H9 (cell line): ENCODE results near the gene NINJ1. TPM values are rescaled to one million over a fixed set of nuclear protein-coding genes. Genes with fewer than 3 reads are reported as not detected.

ENCODE experiments used
- DNase-seq: peaks from one replicate; pipeline ENCODE4 v3.0.0-alpha.2; 2017
- H2AFZ ChIP-seq: one replicate; pipeline ENCODE4 v1.6.1; 2013; ENCODE audit warnings: mild to moderate bottlenecking, low read length, control low read depth, moderate library complexity
- H2AK5ac ChIP-seq: 2 replicates; pipeline ENCODE4 v1.6.1; 2013; ENCODE audit warnings: low read length, control low read depth, mixed read lengths; ENCODE audit not compliant: insufficient read length
- H2BK120ac ChIP-seq: one replicate; pipeline ENCODE4 v1.6.1; 2013; ENCODE audit warnings: low read depth, mild to moderate bottlenecking, low read length, control low read depth, inconsistent platforms; ENCODE audit not compliant: poor library complexity, severe bottlenecking
- H2BK12ac ChIP-seq: 2 replicates; pipeline ENCODE4 v1.6.1; 2013; ENCODE audit warnings: low read length, control low read depth, mixed read lengths, low read depth; ENCODE audit not compliant: insufficient read length
- H2BK15ac ChIP-seq: 2 replicates; pipeline ENCODE4 v1.6.1; 2013; ENCODE audit warnings: low read depth, low read length, control low read depth
- H2BK20ac ChIP-seq: one replicate; pipeline ENCODE4 v1.6.1; 2013; ENCODE audit warnings: low read depth, mild to moderate bottlenecking, low read length, control low read depth, inconsistent platforms; ENCODE audit not compliant: poor library complexity, severe bottlenecking
- H2BK5ac ChIP-seq: 2 replicates; pipeline ENCODE4 v1.6.1; 2013; ENCODE audit warnings: low read length, control low read depth, mixed read lengths; ENCODE audit not compliant: insufficient read length
- H3K14ac ChIP-seq: 2 replicates; pipeline ENCODE4 v1.6.1; 2013; ENCODE audit warnings: low read length, control low read depth; ENCODE audit not compliant: insufficient read depth
- H3K18ac ChIP-seq: 2 replicates; pipeline ENCODE4 v1.6.1; 2013; ENCODE audit warnings: low read depth, mild to moderate bottlenecking, mixed read lengths, low read length, control low read depth; ENCODE audit not compliant: insufficient read length
- H3K23ac ChIP-seq: 2 replicates; pipeline ENCODE4 v1.6.1; 2013; ENCODE audit warnings: low read length, control low read depth, mixed read lengths, low read depth; ENCODE audit not compliant: insufficient read length
- H3K23me2 ChIP-seq: 2 replicates; pipeline ENCODE4 v1.6.1; 2013; ENCODE audit warnings: low read depth, mild to moderate bottlenecking, mixed read lengths, low read length, control low read depth; ENCODE audit not compliant: insufficient read length, poor library complexity, severe bottlenecking
- H3K27ac ChIP-seq: 2 replicates; pipeline ENCODE4 v1.5.1; 2013; ENCODE audit warnings: low read length, control low read depth, mixed read lengths, low read depth; ENCODE audit not compliant: insufficient read length
- H3K27me3 ChIP-seq: 2 replicates; pipeline ENCODE4 v1.6.1; 2013; ENCODE audit warnings: low read length, control low read depth, inconsistent platforms; ENCODE audit not compliant: insufficient read depth
- H3K4ac ChIP-seq: 2 replicates; pipeline ENCODE4 v1.6.1; 2013; ENCODE audit warnings: low read depth, mild to moderate bottlenecking, control low read depth, inconsistent platforms, low read length, moderate library complexity
- H3K4me1 ChIP-seq: 2 replicates; pipeline ENCODE4 v1.6.1; 2013; ENCODE audit warnings: low read length, control low read depth, inconsistent platforms; ENCODE audit not compliant: insufficient read depth
- H3K4me2 ChIP-seq: 2 replicates; pipeline ENCODE4 v1.6.1; 2013; ENCODE audit warnings: low read length, control low read depth, mixed read lengths; ENCODE audit not compliant: insufficient read length, insufficient read depth
- H3K56ac ChIP-seq: 2 replicates; pipeline ENCODE4 v1.6.1; 2013; ENCODE audit warnings: low read depth, mild to moderate bottlenecking, mixed read lengths, low read length, control low read depth; ENCODE audit not compliant: insufficient read length
- H3K79me1 ChIP-seq: 2 replicates; pipeline ENCODE4 v1.6.1; 2013; ENCODE audit warnings: low read depth, mild to moderate bottlenecking, moderate library complexity, low read length, control low read depth, inconsistent platforms; ENCODE audit not compliant: insufficient read depth, poor library complexity, severe bottlenecking
- H3K79me2 ChIP-seq: 2 replicates; pipeline ENCODE4 v1.6.1; 2013; ENCODE audit warnings: low read length, control low read depth, inconsistent platforms; ENCODE audit not compliant: insufficient read depth
- H3K9ac ChIP-seq: 2 replicates; pipeline ENCODE4 v1.6.1; 2013; ENCODE audit warnings: low read length, control low read depth, mixed read lengths; ENCODE audit not compliant: insufficient read length; ENCODE audit errors: extremely low read depth
- H3K9me3 ChIP-seq: one replicate; pipeline ENCODE4 v1.6.1; 2013; ENCODE audit warnings: low read depth, low read length, inconsistent platforms; ENCODE audit not compliant: control insufficient read depth
- H3T11ph ChIP-seq: one replicate; pipeline ENCODE4 v1.6.1; 2013; ENCODE audit warnings: mild to moderate bottlenecking, low read length, control low read depth, inconsistent platforms
- H4K20me1 ChIP-seq: one replicate; pipeline ENCODE4 v1.6.1; 2013; ENCODE audit not compliant: control insufficient read depth, insufficient read length, insufficient read depth
- H4K5ac ChIP-seq: 2 replicates; pipeline ENCODE4 v1.6.1; 2013; ENCODE audit warnings: low read depth, mild to moderate bottlenecking, mixed read lengths, low read length, control low read depth; ENCODE audit not compliant: insufficient read length
- H4K8ac ChIP-seq: replicated peaks from 2 replicates; pipeline ENCODE4 v1.6.1; 2013; ENCODE audit warnings: low read length, control low read depth, mixed read lengths, low read depth; ENCODE audit not compliant: insufficient read length
- H4K91ac ChIP-seq: 2 replicates; pipeline ENCODE4 v1.6.1; 2013; ENCODE audit warnings: low read depth, mild to moderate bottlenecking, moderate library complexity, mixed read lengths, low read length, control low read depth; ENCODE audit not compliant: insufficient read length
- H3K27ac Mint-ChIP-seq, 3 experiments: 2 replicates in 2 of 3; 3 replicates in 1 of 3; pipeline ENCODE4 v1.8.0; 2020 to 2021; ENCODE audit warnings: mixed read lengths in 3 of 3, mild to moderate bottlenecking in 1 of 3, moderate library complexity in 1 of 3
- H3K27me3 Mint-ChIP-seq: 2 replicates; pipeline ENCODE4 v1.8.0; 2021; ENCODE audit warnings: low read depth, mild to moderate bottlenecking, moderate library complexity, mixed read lengths
- H3K36me3 Mint-ChIP-seq, 3 experiments: 2 replicates in 2 of 3; 3 replicates in 1 of 3; pipeline ENCODE4 v1.8.0; 2020 to 2021; ENCODE audit warnings: low read depth in 3 of 3, mixed read lengths in 3 of 3; ENCODE audit not compliant: insufficient read depth in 1 of 3
- H3K4me1 Mint-ChIP-seq, 2 experiments: 2 replicates each; pipeline ENCODE4 v1.8.0; 2020; ENCODE audit warnings: mixed read lengths in 2 of 2
- H3K4me3 Mint-ChIP-seq, 2 experiments: 2 replicates in 1 of 2; 3 replicates in 1 of 2; pipeline ENCODE4 v1.8.0; 2020 to 2021; ENCODE audit warnings: mild to moderate bottlenecking in 2 of 2, mixed read lengths in 2 of 2, moderate library complexity in 1 of 2
- H3K9me3 Mint-ChIP-seq, 2 experiments: 2 replicates in 1 of 2; 3 replicates in 1 of 2; pipeline ENCODE4 v1.8.0; 2020; ENCODE audit warnings: mild to moderate bottlenecking in 2 of 2, mixed read lengths in 2 of 2, moderate library complexity in 1 of 2
- WGBS: extraction: QIAGEN DNeasy Blood & Tissue Kit; methylation state at CpG from one replicate; pipeline ENCODE4 v1.1.7; 2013; ENCODE audit warnings: missing lambda C conversion rate, low lambda C conversion rate, mixed read lengths; ENCODE audit not compliant: insufficient read length; ENCODE audit errors: extremely low coverage; 5-methylcytosine and 5-hydroxymethylcytosine counted together
- total RNA-seq: library from RNA; stranded (reverse); gene quantifications from 2 replicates; pipeline ENCODE4 v1.2.1, GENCODE V29; 2021
- TF ChIP-seq, protein P1 (sequence below): fragments of 200-600 bp; sonication (generic); conservative IDR thresholded peaks from 3 replicates; pipeline ENCODE4 v1.8.0; 2021; ENCODE audit warnings: antibody characterized with exemption, mild to moderate bottlenecking

The NINJ1 gene
- total RNA-seq, 1 experiment from 2014 or later = 28.9 TPM

DNA sequence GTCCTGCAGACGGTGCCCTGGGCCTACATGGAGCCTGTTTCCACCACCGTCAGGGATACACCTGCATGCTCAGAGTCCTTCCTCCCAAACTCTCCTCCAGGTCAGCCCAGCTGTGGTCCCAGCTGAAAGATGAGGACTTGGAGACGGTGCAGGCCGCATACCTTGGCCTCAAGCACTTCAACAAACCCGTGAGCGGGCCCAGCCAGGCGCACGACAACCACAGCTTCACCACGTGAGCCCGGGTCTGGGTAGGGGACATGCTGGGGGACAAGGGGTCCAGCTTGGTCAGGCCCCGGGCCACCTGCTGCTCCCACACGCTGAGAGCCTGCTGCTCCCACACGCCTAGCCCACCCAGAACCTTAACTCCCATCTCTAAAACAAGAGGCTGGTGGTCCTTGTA lies 54.7 kb downstream of the NINJ1 start:
- H2BK15ac ChIP-seq = no peak overlapping the region
- TF ChIP-seq, protein P1, sequence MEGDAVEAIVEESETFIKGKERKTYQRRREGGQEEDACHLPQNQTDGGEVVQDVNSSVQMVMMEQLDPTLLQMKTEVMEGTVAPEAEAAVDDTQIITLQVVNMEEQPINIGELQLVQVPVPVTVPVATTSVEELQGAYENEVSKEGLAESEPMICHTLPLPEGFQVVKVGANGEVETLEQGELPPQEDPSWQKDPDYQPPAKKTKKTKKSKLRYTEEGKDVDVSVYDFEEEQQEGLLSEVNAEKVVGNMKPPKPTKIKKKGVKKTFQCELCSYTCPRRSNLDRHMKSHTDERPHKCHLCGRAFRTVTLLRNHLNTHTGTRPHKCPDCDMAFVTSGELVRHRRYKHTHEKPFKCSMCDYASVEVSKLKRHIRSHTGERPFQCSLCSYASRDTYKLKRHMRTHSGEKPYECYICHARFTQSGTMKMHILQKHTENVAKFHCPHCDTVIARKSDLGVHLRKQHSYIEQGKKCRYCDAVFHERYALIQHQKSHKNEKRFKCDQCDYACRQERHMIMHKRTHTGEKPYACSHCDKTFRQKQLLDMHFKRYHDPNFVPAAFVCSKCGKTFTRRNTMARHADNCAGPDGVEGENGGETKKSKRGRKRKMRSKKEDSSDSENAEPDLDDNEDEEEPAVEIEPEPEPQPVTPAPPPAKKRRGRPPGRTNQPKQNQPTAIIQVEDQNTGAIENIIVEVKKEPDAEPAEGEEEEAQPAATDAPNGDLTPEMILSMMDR = no peak
- Mint-ChIP-seq H3K9me3 (no peaks in the 10 kb centered on the region), H3K27me3 (no peaks in the 10 kb centered on the region), H3K36me3 (peaks cover 0 to 2% (median 0%) of the 10 kb centered on the region in 3 experiments; a peak in 3 of 7 replicates), H3K4me3 (no peak overlapping the region), H3K27ac (no peak overlapping the region), H3K4me1 (0 out of 4 replicates have a peak, but pooled peaks cover 0 to 3% of the 10 kb centered on the region in 2 experiments)
- H3K4ac ChIP-seq = no peak overlapping the region
- H3K27me3 ChIP-seq = no peaks in the 10 kb centered on the region
- H4K8ac ChIP-seq = no peak overlapping the region
- H2AK5ac ChIP-seq = no peak overlapping the region
- no peaks in the 10 kb centered on the region for H3K4me1 ChIP-seq
- H2BK12ac ChIP-seq = no peak overlapping the region
- H2AFZ ChIP-seq = no peak overlapping the region
- no peaks in the 10 kb centered on the region for H4K20me1 ChIP-seq
- H3K79me1 ChIP-seq = no peaks in the 10 kb centered on the region
- H3K14ac ChIP-seq = no peak overlapping the region
- H2BK5ac ChIP-seq = no peak overlapping the region
- H3K23ac ChIP-seq = no peak overlapping the region
- no peak overlapping the region for H4K91ac ChIP-seq
- no peak overlapping the region for H2BK20ac ChIP-seq
- no peak overlapping the region for H3K27ac ChIP-seq
- no peaks in the 10 kb centered on the region for H3K9me3 ChIP-seq
- WGBS = no CpG with 5 or more reads among the region's 13 CpGs
- H4K5ac ChIP-seq = no peak overlapping the region
- no peak overlapping the region for H3K4me2 ChIP-seq
- H3K23me2 ChIP-seq = no peaks in the 10 kb centered on the region
- no peak overlapping the region for H2BK120ac ChIP-seq
- no peak overlapping the region for H3K18ac ChIP-seq
- no peak overlapping the region for H3K9ac ChIP-seq
- no peak overlapping the region for H3K56ac ChIP-seq
- no peaks in the 10 kb centered on the region for H3K79me2 ChIP-seq
- no peak for DNase-seq
- H3T11ph ChIP-seq = no peak overlapping the region
